GM12878 (cell line): ENCODE results near the gene EHD4. TPM values are rescaled to one million over a fixed set of nuclear protein-coding genes. Genes with fewer than 3 reads are reported as not detected.

Experiments used
- ATAC-seq: fragments of 200-7000 bp; cut with Tn5 transposase; 3 replicates; pipeline ENCODE4 v1.9.1; 2020; ENCODE audit warnings: mild to moderate bottlenecking, moderate library complexity
- BruUV-seq: library from RNA; stranded (reverse); fragments of 400-500 nt; replicated peaks from 2 replicates; lab custom pipeline; 2021; lab: Mats Ljungman, UMichigan
- CTCF ChIA-PET: fragments of 300-600 bp; sonication (Branson Sonifier 250); formaldehyde crosslinking; extraction: SDS; loops from one replicate; lab custom pipeline; 2021; ENCODE audit warnings: inconsistent platforms; lab: Yijun Ruan, JAX
- POLR2A ChIA-PET: fragments of 350-600 bp; formaldehyde crosslinking; extraction: SDS; loops from one replicate; lab custom pipeline; 2021; ENCODE audit warnings: inconsistent platforms; lab: Charles Lee
- RAD21 ChIA-PET: fragments of 300-600 bp; sonication (Branson Sonifier 250); formaldehyde crosslinking; loops from one replicate; lab custom pipeline; 2023; ENCODE audit warnings: antibody characterized with exemption; ENCODE audit not compliant: unreplicated experiment; lab: Charles Lee
- SMC1A ChIA-PET: fragments of 300-600 bp; sonication (Branson Sonifier 250); formaldehyde crosslinking; loops from one replicate; lab custom pipeline; 2023; ENCODE audit not compliant: unreplicated experiment, uncharacterized antibody; lab: Charles Lee
- DNase-seq: peaks from one replicate; pipeline ENCODE4 v3.0.0-alpha.2; 2011; ENCODE audit warnings: low read depth, low spot score
- FAIRE-seq: peaks from 3 replicates; lab custom pipeline; 2011; peaks lifted over from hg19 to GRCh38; lab: Jason Lieb, UNC
- H2AFZ ChIP-seq: 2 replicates; pipeline ENCODE4 v1.6.0; 2011; ENCODE audit warnings: low read depth, low read length, control low read depth; ENCODE audit not compliant: control insufficient read depth
- H3K27ac ChIP-seq: 2 replicates; pipeline ENCODE4 v1.5.1; 2011; ENCODE audit warnings: control low read depth; ENCODE audit not compliant: control insufficient read depth, insufficient read depth
- H3K27me3 ChIP-seq, 2 experiments: replicated peaks in 1 of 2; 2 replicates each; pipeline versions ENCODE4 v1.6.0 to v1.6.1; 2011; ENCODE audit warnings: low read length in 1 of 2; ENCODE audit not compliant: control insufficient read depth in 2 of 2, insufficient read depth in 2 of 2
- H3K36me3 ChIP-seq, 2 experiments: 2 replicates each; pipeline ENCODE4 v1.5.1; 2011; ENCODE audit warnings: low read length in 1 of 2; ENCODE audit not compliant: control insufficient read depth in 2 of 2, insufficient read depth in 2 of 2
- H3K4me1 ChIP-seq: 2 replicates; pipeline ENCODE4 v1.6.1; 2011; ENCODE audit warnings: mild to moderate bottlenecking, low read length, moderate library complexity, mixed read lengths; ENCODE audit not compliant: control insufficient read depth, insufficient read depth
- H3K4me2 ChIP-seq: 2 replicates; pipeline ENCODE4 v1.6.0; 2011; ENCODE audit warnings: control low read depth; ENCODE audit not compliant: control insufficient read depth, insufficient read depth
- H3K4me3 ChIP-seq: fragments of 200-600 bp; sonication (generic); 2 replicates; pipeline ENCODE4 v1.5.1; 2016
- H3K79me2 ChIP-seq: 2 replicates; pipeline ENCODE4 v1.6.0; 2011; ENCODE audit warnings: low read length; ENCODE audit not compliant: control insufficient read depth, insufficient read depth
- H3K9ac ChIP-seq: 2 replicates; pipeline ENCODE4 v1.8.0; 2011; ENCODE audit warnings: low read length, control low read depth, mixed read lengths; ENCODE audit not compliant: control insufficient read depth, insufficient read depth
- H3K9me3 ChIP-seq: replicated peaks from 3 replicates; pipeline ENCODE4 v1.5.1; 2011; ENCODE audit warnings: mild to moderate bottlenecking, low read length; ENCODE audit not compliant: control insufficient read depth, insufficient read depth
- H4K20me1 ChIP-seq: 2 replicates; pipeline ENCODE4 v1.6.0; 2011; ENCODE audit not compliant: control insufficient read depth, insufficient read depth
- CBX3 ChIP-seq: fragments of 200-600 bp; sonication (generic); IDR thresholded peaks from 2 replicates; pipeline ENCODE4 v1.6.1; 2016; ENCODE audit warnings: low read depth, borderline replicate concordance
- HCFC1 ChIP-seq: fragments of 150-350 bp; IDR thresholded peaks from 2 replicates; pipeline ENCODE4 v1.6.1; 2014; ENCODE audit warnings: low read length
- HDGF ChIP-seq: fragments of 450-650 bp; IDR thresholded peaks from 2 replicates; pipeline ENCODE4 v1.6.1; 2016; ENCODE audit warnings: antibody characterized with exemption
- KLF5 ChIP-seq: fragments of 450-650 bp; IDR thresholded peaks from 2 replicates; pipeline ENCODE4 v1.6.1; 2014; ENCODE audit warnings: mild to moderate bottlenecking; ENCODE audit not compliant: partially characterized antibody
- NRF1 ChIP-seq: conservative IDR thresholded peaks from 2 replicates; pipeline ENCODE4 v1.6.1; 2011; ENCODE audit warnings: mild to moderate bottlenecking, low read depth, low read length, improper control_type of control experiment
- PAX5 ChIP-seq: IDR thresholded peaks from 2 replicates; pipeline ENCODE4 v1.6.1; 2011; ENCODE audit warnings: low read depth, low read length, borderline replicate concordance
- PML ChIP-seq: IDR thresholded peaks from 2 replicates; pipeline ENCODE4 v1.6.1; 2012; ENCODE audit warnings: low read length, inconsistent platforms
- POLR2A ChIP-seq: IDR thresholded peaks from 2 replicates; pipeline ENCODE4 v1.6.1; 2011; ENCODE audit warnings: low read depth, mild to moderate bottlenecking, low read length
- POLR2AphosphoS5 ChIP-seq: IDR thresholded peaks from 2 replicates; pipeline ENCODE4 v1.6.1; 2011; ENCODE audit warnings: mild to moderate bottlenecking, low read length, inconsistent platforms
- POU2F2 ChIP-seq: IDR thresholded peaks from 3 replicates; pipeline ENCODE4 v1.6.1; 2011; ENCODE audit warnings: low read depth, mild to moderate bottlenecking, low read length, borderline replicate concordance
- RELA ChIP-seq: fragments of 450-650 bp; IDR thresholded peaks from 2 replicates; pipeline ENCODE4 v1.8.0; 2014; ENCODE audit warnings: borderline replicate concordance; ENCODE audit not compliant: partially characterized antibody
- SIN3A ChIP-seq: IDR thresholded peaks from 2 replicates; pipeline ENCODE4 v1.6.1; 2012; ENCODE audit warnings: low read depth, low read length, improper control_type of control experiment
- SIX5 ChIP-seq: IDR thresholded peaks from 2 replicates; pipeline ENCODE4 v1.6.1; 2011; ENCODE audit warnings: mild to moderate bottlenecking, low read depth, low read length, moderate library complexity; ENCODE audit not compliant: severe bottlenecking
- SMARCA5 ChIP-seq: fragments of 450-650 bp; IDR thresholded peaks from 2 replicates; pipeline ENCODE4 v1.6.1; 2017; ENCODE audit warnings: mild to moderate bottlenecking
- SREBF1 ChIP-seq: IDR thresholded peaks from 2 replicates; pipeline ENCODE4 v1.6.1; 2012; ENCODE audit warnings: mild to moderate bottlenecking, low read length
- TAF1 ChIP-seq: IDR thresholded peaks from 2 replicates; pipeline ENCODE4 v1.6.1; 2011; ENCODE audit warnings: mild to moderate bottlenecking, low read depth, low read length, borderline replicate concordance
- ZNF217 ChIP-seq: fragments of 450-650 bp; IDR thresholded peaks from 2 replicates; pipeline ENCODE4 v1.6.1; 2017; ENCODE audit warnings: antibody characterized with exemption, mild to moderate bottlenecking
- WGBS: methylation state at CpG from one replicate; pipeline ENCODE4 v1.1.6; 2016; ENCODE audit warnings: low lambda C conversion rate; ENCODE audit not compliant: insufficient replicate concordance, insufficient coverage; ENCODE audit errors: missing lambda C conversion rate; 5-methylcytosine and 5-hydroxymethylcytosine counted together
- in situ Hi-C: fragments of 300-500 bp; cut with MboI; formaldehyde crosslinking; loops from 9 replicates; pipeline ENCODE4 v1.14.3; 2018; ENCODE audit warnings: mixed read lengths
- intact Hi-C: fragments of 100-400 bp; cut with micrococcal nuclease; formaldehyde crosslinking; loops from one replicate; pipeline ENCODE4 v1.14.2; 2022; ENCODE audit not compliant: unreplicated experiment
- polyA plus RNA-seq, 11 experiments: library from polyadenylated mRNA; depleted of rRNA in 4 of 11; unstranded in 6 of 11; stranded (reverse) in 5 of 11; fragments of >200 nt; fragmentation: Nextera tagmentation in 4 of 11; fragmentation: Illumina TruSeq in 1 of 11; extraction: Ambion mirVana in 4 of 11; extraction: Trizol in 1 of 11; gene quantifications; 1 replicate in 1 of 11; 2 replicates in 10 of 11; pipeline versions ENCODE4 v1.2.1 to v1.2.3, GENCODE V29; 2011 to 2016; ENCODE audit warnings: inconsistent platforms in 2 of 11, missing spikeins in 2 of 11, low read depth in 1 of 11
- total RNA-seq, 4 experiments: library from RNA; depleted of rRNA in 3 of 4; stranded (reverse); fragments of >200 nt in 3 of 4; fragmentation: Illumina TruSeq in 1 of 4; extraction: Trizol in 1 of 4; gene quantifications; 2 replicates each; pipeline versions ENCODE4 v1.2.1 to v1.2.3, GENCODE V29; 2013 to 2021

The EHD4 gene
- total and polyA plus RNA-seq, 10 of the 15 experiments (the other 5 are each of a cell fraction or from before 2014, with no cell fraction given) = 4.2 to 62.9 (median 44.7) TPM

DNA sequence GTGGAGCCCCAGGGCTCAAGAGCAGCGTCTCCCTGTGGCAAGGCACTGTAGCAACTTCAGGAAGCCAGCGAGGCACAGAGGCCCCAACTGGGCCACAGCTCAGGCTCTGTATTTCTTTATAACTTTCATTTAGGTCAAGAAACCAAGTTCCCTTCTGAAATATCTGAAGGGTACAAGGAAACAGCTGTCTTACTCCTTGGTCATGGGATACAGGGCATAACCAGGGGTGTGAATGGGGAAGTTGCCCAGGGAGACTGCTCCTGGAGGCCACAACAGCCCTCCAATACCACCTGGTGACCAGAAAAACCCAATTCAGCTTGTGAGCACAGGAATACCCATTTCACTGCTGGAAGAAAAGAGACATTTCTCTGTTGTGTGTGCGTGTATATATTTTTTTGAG lies 65.2 kb downstream of the EHD4 start:
- peaks cover 2% of the 10 kb centered on the region for H3K79me2 ChIP-seq
- in situ Hi-C loops = no loop called here

DNA sequence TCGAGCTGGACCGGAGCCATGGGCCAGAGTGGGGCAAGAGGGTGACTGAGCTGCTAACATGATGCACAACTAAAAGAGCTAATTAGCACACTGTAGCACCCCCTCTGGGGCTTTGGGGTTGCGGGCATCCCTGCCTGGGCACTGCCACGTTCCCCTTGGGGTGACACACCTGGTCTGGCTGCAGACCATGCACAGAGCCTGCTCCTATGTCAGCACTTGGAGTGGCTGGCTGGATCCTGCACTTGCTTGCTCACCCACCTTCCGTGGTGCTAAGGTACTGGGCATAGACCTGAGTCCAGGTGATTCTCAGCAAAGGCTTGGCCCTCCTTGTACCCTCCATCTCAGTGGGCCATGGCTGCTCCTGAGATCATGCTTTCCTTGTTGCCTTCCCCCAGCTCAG lies 65.7 kb downstream of the EHD4 start:
- no peaks in the 10 kb centered on the region; the same call in 1 of the 2 replicates for H4K20me1 ChIP-seq
- no peak overlapping the region for H3K27ac ChIP-seq
- peaks cover 2% of the 10 kb centered on the region for H3K79me2 ChIP-seq
- CTCF ChIA-PET = interaction anchor here (1.0 to 2.9 kb wide), 3 partner anchors 10 to 303 kb away, joined by 3 to 16 read pairs (median 6); partner anchors contain the start of gene MAPKBP1
- intact Hi-C loops (no loop called here), in situ Hi-C loops (no loop called here)
- H3K36me3 ChIP-seq = peaks cover 40 to 51% of the 10 kb centered on the region in 2 experiments
- no peaks in the 10 kb centered on the region; the same call in 2 of the 3 replicates for H3K9me3 ChIP-seq
- ATAC-seq = no peak
- H3K9ac ChIP-seq = no peak overlapping the region
- no peak for DNase-seq
- TF ChIP-seq RELA = no peak
- no peak for TF ChIP-seq NRF1
- no peak for TF ChIP-seq PAX5
- no peak for TF ChIP-seq CBX3
- TF ChIP-seq POLR2A = 0 out of 2 replicates have a peak, but pooled peaks have one; percentile 60
- H2AFZ ChIP-seq = no peak overlapping the region
- no peak overlapping the region for H3K4me2 ChIP-seq
- FAIRE-seq = no peak
- no peaks in the 10 kb centered on the region for H3K27me3 ChIP-seq
- 88% methylated on average over 5 of the region's 5 CpGs for WGBS
- RAD21 ChIA-PET = no interaction called here
- no TSS peak for BruUV-seq
- SMC1A ChIA-PET = no interaction called here
- no peak overlapping the region for H3K4me3 ChIP-seq
- POLR2A ChIA-PET = no interaction called here
- no peaks in the 10 kb centered on the region for H3K4me1 ChIP-seq

More for the DNA sequence above, 65.2 kb downstream of the EHD4 start:
- WGBS = 77% methylated on average over 3 of the region's 3 CpGs
- Histone ChIP-seq H3K4me2 (no peak overlapping the region), H3K27ac (no peak overlapping the region), H3K27me3 (no peaks in the 10 kb centered on the region), H3K36me3 (peaks cover 41 to 53% of the 10 kb centered on the region in 2 experiments), H3K4me3 (no peak overlapping the region), H3K4me1 (no peaks in the 10 kb centered on the region), H3K9ac (no peak overlapping the region), H2AFZ (no peak overlapping the region), H4K20me1 (no peaks in the 10 kb centered on the region; the same call in 1 of the 2 replicates), H3K9me3 (no peaks in the 10 kb centered on the region; the same call in 2 of the 3 replicates)
- TF ChIP-seq POLR2AphosphoS5 (no peak), KLF5 (no peak), SREBF1 (no peak), SMARCA5 (no peak), HCFC1 (no peak), TAF1 (no peak), POU2F2 (no peak), PML (no peak), HDGF (no peak), PAX5 (no peak), ZNF217 (no peak), SIN3A (no peak), SIX5 (no peak)
- intact Hi-C loops = no loop called here
- no TSS peak for BruUV-seq
- ChIA-PET CTCF (interaction anchor here (1.0 to 2.9 kb wide), 3 partner anchors 9 to 304 kb away, joined by 3 to 16 read pairs (median 6); partner anchors contain the start of gene MAPKBP1), POLR2A (interaction anchor here (0.6 kb wide), 1 partner anchor 85 kb away, joined by 3 read pairs; no protein-coding TSS in a partner anchor), RAD21 (no interaction called here), SMC1A (interaction anchor here (0.6 kb wide), 1 partner anchor 548 kb away, joined by 6 read pairs; no protein-coding TSS in a partner anchor)
- FAIRE-seq (no peak), ATAC-seq (no peak), DNase-seq (no peak)
